ENCODE measurements around the gene MFAP2.

The MFAP2 gene

DNA sequence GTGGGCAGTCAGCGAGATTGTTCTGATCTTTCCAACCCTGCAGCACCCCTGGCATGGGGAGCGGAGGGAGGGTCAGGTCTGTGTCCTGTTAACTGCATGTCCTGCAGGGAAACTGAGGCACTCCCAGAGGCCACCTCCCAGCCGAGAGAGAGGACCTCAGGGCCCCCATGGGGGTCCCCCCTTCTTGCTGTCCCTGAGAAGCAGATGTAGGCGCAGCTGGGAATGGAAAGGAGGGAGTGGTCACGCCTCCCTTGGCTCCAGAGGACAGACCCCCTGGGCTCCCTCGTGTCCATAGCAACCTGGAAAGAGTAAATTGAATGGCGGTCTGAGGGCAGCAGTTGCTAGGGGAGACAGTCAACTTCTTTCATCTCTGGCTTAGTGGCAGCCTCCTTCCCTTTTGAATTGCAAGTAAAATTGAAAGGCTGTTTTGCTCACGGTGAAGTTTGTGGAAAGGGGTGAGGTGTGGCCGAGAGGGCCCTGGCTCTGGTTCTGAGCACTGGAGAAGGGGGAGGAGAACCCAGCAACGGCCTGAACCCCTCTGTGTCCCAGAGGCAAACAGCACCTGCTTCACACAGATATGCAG is 53.8 kb downstream of the MFAP2 start:
- no peak for DNase-seq

GRCh38 chr1:16925635-16926490 is 54.6 kb downstream of the MFAP2 start:
- DNase-seq: no peak

GRCh38 chr1:16924919-16925477 is 55.4 kb downstream of the MFAP2 start:
- no peak for DNase-seq

Data from CD4-positive, alpha-beta T cell treated with Interleukin-12 subunit alpha and Interleukin-12 subunit beta, for 1 hour (primary cell).